ENCODE results near the gene CD83.

Gene CD83

DNA sequence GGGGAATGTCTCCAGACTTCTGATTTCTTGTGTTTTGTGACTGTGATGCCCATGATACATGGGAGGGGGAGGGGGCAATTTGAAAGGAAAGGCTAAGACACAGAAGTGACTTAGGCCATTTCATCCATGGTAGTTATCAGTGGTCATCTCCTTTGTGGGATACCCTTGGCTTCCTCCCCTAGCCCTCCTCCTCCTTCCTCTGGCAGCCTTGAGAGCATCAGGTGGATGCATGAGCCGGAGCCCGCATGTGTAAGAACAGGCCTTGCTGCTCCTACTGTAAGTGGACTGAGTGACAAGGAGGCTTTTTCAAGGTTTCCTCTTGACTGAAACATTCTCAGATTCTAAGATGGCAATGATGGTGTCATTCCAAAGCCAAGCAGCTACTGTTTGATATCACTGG, 874 bp downstream of the CD83 start:
- DNase-seq = no peak
- no peak overlapping the region for H2AFZ ChIP-seq (ENCODE audit: insufficient read depth, low read length, poor library complexity)
- H3K9me3 ChIP-seq (ENCODE audit: insufficient read depth, low read depth, low read length) = peaks cover 4% of the 10 kb centered on the region
- H3K27ac ChIP-seq (ENCODE audit: low read depth, low read length) = no peak overlapping the region
- H2AK5ac ChIP-seq (ENCODE audit: low read length) = no peak overlapping the region
- no peak overlapping the region for H3K4ac ChIP-seq (ENCODE audit: low read depth, low read length)
- H2BK5ac ChIP-seq (ENCODE audit: low read depth, low read length, poor library complexity) = no peak overlapping the region
- no peak overlapping the region for H4K91ac ChIP-seq (ENCODE audit: low read depth, low read length)
- H3K4me1 ChIP-seq (ENCODE audit: control insufficient read depth in 1 of 2, insufficient read depth in 2 of 2, low read length in 2 of 2) = peaks cover 0 to 6% of the 10 kb centered on the region in 2 experiments
- no peak overlapping the region for H3K4me2 ChIP-seq (ENCODE audit: low read length)
- H2BK120ac ChIP-seq (ENCODE audit: insufficient read depth, low read length, poor library complexity) = no peak overlapping the region
- H3K79me1 ChIP-seq (ENCODE audit: low read length) = peaks cover 4% of the 10 kb centered on the region
- H3K18ac ChIP-seq (ENCODE audit: low read length) = no peak overlapping the region
- H3K36me3 ChIP-seq (ENCODE audit: control insufficient read depth in 1 of 2, insufficient read depth in 2 of 2, low read length in 2 of 2) = no peaks in the 10 kb centered on the region
- H3K9ac ChIP-seq (ENCODE audit: low read length) = no peak overlapping the region
- H3K27me3 ChIP-seq (ENCODE audit: insufficient read depth, low read length) = peaks cover 2% of the 10 kb centered on the region
- H3K4me3 ChIP-seq (ENCODE audit: low read depth, low read length) = no peak overlapping the region
- H3K79me2 ChIP-seq (ENCODE audit: control insufficient read depth, insufficient read depth, low read length, poor library complexity) = peaks cover 1% of the 10 kb centered on the region
- no peak overlapping the region for H4K8ac ChIP-seq (ENCODE audit: low read depth, low read length)
- no peak overlapping the region for H3K14ac ChIP-seq (ENCODE audit: low read length)
- H4K12ac ChIP-seq (ENCODE audit: low read depth, low read length) = no peak overlapping the region
- no peak overlapping the region for H3K23ac ChIP-seq (ENCODE audit: low read length)
- WGBS (ENCODE audit: extremely low coverage, insufficient coverage, insufficient read length) = no CpG with 5 or more reads among the region's 2 CpGs
- H2BK12ac ChIP-seq (ENCODE audit: low read length) = no peak overlapping the region

DNA sequence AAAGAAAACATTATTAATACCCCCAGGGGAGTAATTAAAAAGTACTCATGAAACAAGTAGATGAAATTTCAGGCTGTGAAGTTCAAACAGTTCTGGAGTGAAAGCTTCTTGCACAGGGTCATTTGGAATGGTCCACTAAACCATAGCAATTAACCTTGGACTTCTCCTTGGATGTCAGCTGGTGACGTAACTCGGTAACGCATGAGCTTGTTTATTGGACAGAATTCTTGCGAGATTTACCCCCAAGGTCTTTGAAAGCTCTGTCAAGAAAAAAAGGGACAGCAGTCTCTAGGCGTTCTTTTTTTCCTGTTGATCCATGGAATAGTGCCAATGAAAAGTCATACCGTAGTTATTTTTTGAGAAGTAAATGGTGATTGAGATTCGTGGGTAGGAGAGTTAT, 2.2 kb downstream of the CD83 start:
- H3K4me1 ChIP-seq (ENCODE audit: control insufficient read depth in 1 of 2, insufficient read depth in 2 of 2, low read length in 2 of 2) = peaks cover 0 to 6% of the 10 kb centered on the region in 2 experiments
- H3K36me3 ChIP-seq (ENCODE audit: control insufficient read depth in 1 of 2, insufficient read depth in 2 of 2, low read length in 2 of 2) = no peaks in the 10 kb centered on the region
- H3K27me3 ChIP-seq (ENCODE audit: insufficient read depth, low read length) = peaks cover 2% of the 10 kb centered on the region
- H2BK5ac ChIP-seq (ENCODE audit: low read depth, low read length, poor library complexity) = no peak overlapping the region
- no peak overlapping the region for H2BK12ac ChIP-seq (ENCODE audit: low read length)
- H2AFZ ChIP-seq (ENCODE audit: insufficient read depth, low read length, poor library complexity) = no peak overlapping the region
- H3K27ac ChIP-seq (ENCODE audit: low read depth, low read length) = no peak overlapping the region
- H3K23ac ChIP-seq (ENCODE audit: low read length) = no peak overlapping the region
- H2BK120ac ChIP-seq (ENCODE audit: insufficient read depth, low read length, poor library complexity) = no peak overlapping the region
- H3K79me1 ChIP-seq (ENCODE audit: low read length) = peaks cover 4% of the 10 kb centered on the region
- no peak overlapping the region for H3K4me2 ChIP-seq (ENCODE audit: low read length)
- H3K9me3 ChIP-seq (ENCODE audit: insufficient read depth, low read depth, low read length) = peaks cover 4% of the 10 kb centered on the region
- H4K12ac ChIP-seq (ENCODE audit: low read depth, low read length) = no peak overlapping the region
- DNase-seq = no peak
- H4K91ac ChIP-seq (ENCODE audit: low read depth, low read length) = no peak overlapping the region
- no peak overlapping the region for H3K9ac ChIP-seq (ENCODE audit: low read length)
- H3K4ac ChIP-seq (ENCODE audit: low read depth, low read length) = no peak overlapping the region
- no peak overlapping the region for H3K18ac ChIP-seq (ENCODE audit: low read length)
- H4K8ac ChIP-seq (ENCODE audit: low read depth, low read length) = no peak overlapping the region
- 100% methylated on average over 2 of the region's 7 CpGs for WGBS (ENCODE audit: extremely low coverage, insufficient coverage, insufficient read length)
- H2AK5ac ChIP-seq (ENCODE audit: low read length) = no peak overlapping the region
- no peak overlapping the region for H3K4me3 ChIP-seq (ENCODE audit: low read depth, low read length)
- peaks cover 1% of the 10 kb centered on the region for H3K79me2 ChIP-seq (ENCODE audit: control insufficient read depth, insufficient read depth, low read length, poor library complexity)
- H3K14ac ChIP-seq (ENCODE audit: low read length) = no peak overlapping the region

DNA sequence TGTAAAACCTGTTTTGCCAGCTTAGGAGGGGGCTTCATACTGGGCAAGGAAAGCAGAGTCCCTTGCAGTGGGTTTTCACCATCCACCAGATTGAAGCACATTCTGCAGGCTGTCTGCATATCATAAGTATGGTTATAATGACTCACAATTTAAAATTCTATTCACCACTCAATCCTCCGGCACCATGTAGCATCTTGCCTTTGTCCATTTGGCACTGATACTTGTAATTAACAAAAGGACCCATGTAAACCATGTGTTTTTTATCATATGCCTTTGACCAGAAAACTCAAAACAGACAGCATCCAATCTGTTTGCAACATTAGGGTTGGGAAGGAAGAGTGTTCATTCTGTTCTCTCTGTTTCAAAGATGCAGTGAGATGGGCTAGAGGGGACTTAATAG, 3.0 kb downstream of the CD83 start:
- H3K4me2 ChIP-seq (ENCODE audit: low read length) = no peak overlapping the region
- peaks cover 4% of the 10 kb centered on the region for H3K9me3 ChIP-seq (ENCODE audit: insufficient read depth, low read depth, low read length)
- H4K91ac ChIP-seq (ENCODE audit: low read depth, low read length) = no peak overlapping the region
- no peak overlapping the region for H2BK5ac ChIP-seq (ENCODE audit: low read depth, low read length, poor library complexity)
- H3K4ac ChIP-seq (ENCODE audit: low read depth, low read length) = no peak overlapping the region
- H4K12ac ChIP-seq (ENCODE audit: low read depth, low read length) = no peak overlapping the region
- DNase-seq = no peak
- no peak overlapping the region for H3K14ac ChIP-seq (ENCODE audit: low read length)
- no peak overlapping the region for H3K27ac ChIP-seq (ENCODE audit: low read depth, low read length)
- H3K27me3 ChIP-seq (ENCODE audit: insufficient read depth, low read length) = peaks cover 2% of the 10 kb centered on the region
- no peak overlapping the region for H2AFZ ChIP-seq (ENCODE audit: insufficient read depth, low read length, poor library complexity)
- H2BK120ac ChIP-seq (ENCODE audit: insufficient read depth, low read length, poor library complexity) = no peak overlapping the region
- H3K18ac ChIP-seq (ENCODE audit: low read length) = no peak overlapping the region
- WGBS (ENCODE audit: extremely low coverage, insufficient coverage, insufficient read length) = no CpG with 5 or more reads among the region's 1 CpG
- no peaks in the 10 kb centered on the region for H3K36me3 ChIP-seq (ENCODE audit: control insufficient read depth in 1 of 2, insufficient read depth in 2 of 2, low read length in 2 of 2)
- H3K23ac ChIP-seq (ENCODE audit: low read length) = no peak overlapping the region
- H3K79me1 ChIP-seq (ENCODE audit: low read length) = peaks cover 4% of the 10 kb centered on the region
- no peak overlapping the region for H4K8ac ChIP-seq (ENCODE audit: low read depth, low read length)
- no peak overlapping the region for H3K4me3 ChIP-seq (ENCODE audit: low read depth, low read length)
- peaks cover 0 to 6% of the 10 kb centered on the region in 2 experiments for H3K4me1 ChIP-seq (ENCODE audit: control insufficient read depth in 1 of 2, insufficient read depth in 2 of 2, low read length in 2 of 2)
- H2BK12ac ChIP-seq (ENCODE audit: low read length) = no peak overlapping the region
- H2AK5ac ChIP-seq (ENCODE audit: low read length) = no peak overlapping the region
- no peak overlapping the region for H3K9ac ChIP-seq (ENCODE audit: low read length)
- peaks cover 1% of the 10 kb centered on the region for H3K79me2 ChIP-seq (ENCODE audit: control insufficient read depth, insufficient read depth, low read length, poor library complexity)

DNA sequence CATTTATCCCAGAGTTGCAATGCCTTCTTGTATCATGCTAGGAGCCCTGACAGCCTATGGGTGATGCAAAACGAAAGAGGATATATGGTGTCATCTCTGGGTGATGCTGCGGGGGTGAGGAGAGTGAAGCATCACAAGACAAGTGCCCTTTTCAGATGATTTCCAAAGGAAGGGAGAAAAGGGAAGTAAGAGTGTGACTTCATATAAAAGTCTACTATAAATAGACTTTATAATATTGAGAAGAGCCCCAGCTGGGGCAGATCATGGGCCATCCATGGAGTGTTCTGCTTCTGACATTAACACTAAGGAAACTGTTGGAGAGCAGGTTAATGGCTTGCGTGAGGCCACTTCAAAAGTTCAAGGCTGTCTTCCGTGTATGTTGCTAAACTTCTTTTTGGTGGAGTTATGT, 4.4 kb downstream of the CD83 start:
- Histone ChIP-seq H2AK5ac (ENCODE audit: low read length) (no peak overlapping the region), H3K14ac (ENCODE audit: low read length) (no peak overlapping the region), H3K27me3 (ENCODE audit: insufficient read depth, low read length) (peaks cover 2% of the 10 kb centered on the region), H3K36me3 (ENCODE audit: control insufficient read depth in 1 of 2, insufficient read depth in 2 of 2, low read length in 2 of 2) (no peaks in the 10 kb centered on the region), H2BK120ac (ENCODE audit: insufficient read depth, low read length, poor library complexity) (no peak overlapping the region), H3K18ac (ENCODE audit: low read length) (no peak overlapping the region), H4K12ac (ENCODE audit: low read depth, low read length) (no peak overlapping the region), H2BK12ac (ENCODE audit: low read length) (no peak overlapping the region), H3K4me2 (ENCODE audit: low read length) (no peak overlapping the region), H3K79me2 (ENCODE audit: control insufficient read depth, insufficient read depth, low read length, poor library complexity) (peaks cover 1% of the 10 kb centered on the region), H3K4me3 (ENCODE audit: low read depth, low read length) (no peak overlapping the region), H4K91ac (ENCODE audit: low read depth, low read length) (no peak overlapping the region), H3K9ac (ENCODE audit: low read length) (no peak overlapping the region), H3K23ac (ENCODE audit: low read length) (no peak overlapping the region), H3K4ac (ENCODE audit: low read depth, low read length) (no peak overlapping the region), H3K79me1 (ENCODE audit: low read length) (peaks cover 4% of the 10 kb centered on the region), H2AFZ (ENCODE audit: insufficient read depth, low read length, poor library complexity) (no peak overlapping the region), H3K9me3 (ENCODE audit: insufficient read depth, low read depth, low read length) (peaks cover 4% of the 10 kb centered on the region), H2BK5ac (ENCODE audit: low read depth, low read length, poor library complexity) (no peak overlapping the region), H4K8ac (ENCODE audit: low read depth, low read length) (no peak overlapping the region), H3K27ac (ENCODE audit: low read depth, low read length) (no peak overlapping the region), H3K4me1 (ENCODE audit: control insufficient read depth in 1 of 2, insufficient read depth in 2 of 2, low read length in 2 of 2) (peaks cover 0 to 6% of the 10 kb centered on the region in 2 experiments)
- WGBS (ENCODE audit: extremely low coverage, insufficient coverage, insufficient read length) = no CpG with 5 or more reads among the region's 4 CpGs
- DNase-seq = peak in 1 of 2 donors; percentile 37

All from trophoblast cell (in vitro differentiated cells and primary cell).